Lower lobe of right lung (tissue), 2 donors: ENCODE data around the gene WDR82. TPM values are rescaled to one million over a fixed set of nuclear protein-coding genes. Genes with fewer than 3 reads are reported as not detected.

Experiments
- ATAC-seq, 2 donors: fragments of 200-7000 bp; cut with Tn5 transposase; one replicate each; pipeline ENCODE4 v1.9.1; 2020 to 2022; ENCODE audit warnings: mild to moderate bottlenecking in 2 of 2, moderate library complexity in 2 of 2
- DNase-seq: peaks from one replicate; pipeline ENCODE4 v3.0.0-alpha.2; 2020
- H3K27ac ChIP-seq: fragments of 200-600 bp; one replicate; pipeline ENCODE4 v1.8.0; 2022
- H3K27me3 ChIP-seq: fragments of 200-600 bp; one replicate; pipeline ENCODE4 v1.8.0; 2022; ENCODE audit warnings: low read depth
- H3K36me3 ChIP-seq: fragments of 200-600 bp; one replicate; pipeline ENCODE4 v1.8.0; 2022; ENCODE audit warnings: mild to moderate bottlenecking
- H3K4me1 ChIP-seq: fragments of 200-600 bp; one replicate; pipeline ENCODE4 v1.8.0; 2022
- H3K4me3 ChIP-seq: fragments of 200-600 bp; one replicate; pipeline ENCODE4 v1.8.0; 2022; ENCODE audit warnings: mild to moderate bottlenecking
- H3K9me3 ChIP-seq: fragments of 200-600 bp; one replicate; pipeline ENCODE4 v1.8.0; 2022
- CTCF ChIP-seq: fragments of 200-600 bp; IDR thresholded peaks from one replicate; pipeline ENCODE4 v1.8.0; 2022; ENCODE audit warnings: antibody characterized with exemption, mild to moderate bottlenecking
- intact Hi-C: fragments of 100-400 bp; cut with DNase I; formaldehyde crosslinking; loops from one replicate; pipeline ENCODE4 v1.11.0; 2022
- total RNA-seq: library from RNA; stranded (reverse); fragmentation: NEBNext Ultra II Directional; extraction: Animal tissue kit (Norgen Biotek cat#: 25700); gene quantifications from one replicate; pipeline ENCODE4 v1.2.1, GENCODE V29; 2021
- donor health status: DM: no; HTN: yes; CAD: no; lungs with severe emphysema.

WDR82 gene
- total RNA-seq, 1 donor from 2014 or later, result 60.2 TPM

GRCh38 chr3:52293491-52294319, 15.3 kb upstream of the WDR82 start:
- H3K4me1 ChIP-seq, result peaks cover 11% of the 10 kb centered on the region
- intact Hi-C loops, result no loop called here
- no peaks in the 10 kb centered on the region for H3K27me3 ChIP-seq
- peaks cover 36% of the 10 kb centered on the region for H3K36me3 ChIP-seq
- DNase-seq (peak; percentile 16), ATAC-seq (no peak)
- no peak for TF ChIP-seq CTCF
- H3K27ac ChIP-seq, result no peak overlapping the region
- H3K4me3 ChIP-seq, result no peak overlapping the region
- H3K9me3 ChIP-seq, result no peaks in the 10 kb centered on the region

- H3K27me3 ChIP-seq, result no peaks in the 10 kb centered on the region
- DNase-seq (peak; percentile 33), ATAC-seq (no peak)
- intact Hi-C loops, result no loop called here
- no peak for TF ChIP-seq CTCF
- H3K9me3 ChIP-seq, result no peaks in the 10 kb centered on the region
- H3K4me1 ChIP-seq, result peaks cover 11% of the 10 kb centered on the region
- H3K27ac ChIP-seq, result no peak overlapping the region
- no peak overlapping the region for H3K4me3 ChIP-seq
- peaks cover 36% of the 10 kb centered on the region for H3K36me3 ChIP-seq
Measured at GRCh38 chr3:52292247-52293065, 14.0 kb upstream of the WDR82 start.

GRCh38 chr3:52291508-52292181, 13.2 kb upstream of the WDR82 start:
- H3K36me3 ChIP-seq, result peaks cover 36% of the 10 kb centered on the region
- H3K4me1 ChIP-seq, result peaks cover 17% of the 10 kb centered on the region
- TF ChIP-seq CTCF, result peak; percentile 50
- no peak overlapping the region for H3K27ac ChIP-seq
- intact Hi-C loops, result no loop called here
- H3K9me3 ChIP-seq, result no peaks in the 10 kb centered on the region
- H3K27me3 ChIP-seq, result no peaks in the 10 kb centered on the region
- no peak overlapping the region for H3K4me3 ChIP-seq
- ATAC-seq, result no peak
- DNase-seq, result peak; percentile 32

- H3K9me3 ChIP-seq, result no peaks in the 10 kb centered on the region
- peaks cover 36% of the 10 kb centered on the region for H3K36me3 ChIP-seq
- H3K4me3 ChIP-seq, result no peak overlapping the region
- no peaks in the 10 kb centered on the region for H3K27me3 ChIP-seq
- DNase-seq (peak; percentile 34), ATAC-seq (no peak)
- TF ChIP-seq CTCF, result no peak
- H3K27ac ChIP-seq, result no peak overlapping the region
- intact Hi-C loops, result no loop called here
- peaks cover 20% of the 10 kb centered on the region for H3K4me1 ChIP-seq
Measured at GRCh38 chr3:52290596-52291507, 12.4 kb upstream of the WDR82 start.
